ENCODE results near the gene CEP72.

Gene CEP72

GRCh38 chr5:588406-588995, 23.6 kb upstream of the CEP72 start:
- no peaks in the 10 kb centered on the region for H4K20me1 ChIP-seq (ENCODE audit: control insufficient read depth, insufficient read depth, low read depth, low read length)
- no peak for TF ChIP-seq EZH2phosphoT487 (IDR thresholded peaks at IDR 0.05; ENCODE audit: borderline replicate concordance, low read length)
- TF ChIP-seq CTCF (IDR thresholded peaks at IDR 0.05; ENCODE audit: low read depth, low read length, poor library complexity, severe bottlenecking) = no peak
- no peaks in the 10 kb centered on the region for H3K4me1 ChIP-seq (ENCODE audit: control insufficient read depth, low read length)
- H3F3A ChIP-seq (ENCODE audit: control insufficient read depth, insufficient read depth) = no peaks in the 10 kb centered on the region
- no peaks in the 10 kb centered on the region for H3K9me2 ChIP-seq (replicated peaks; ENCODE audit: control insufficient read depth, low read length)
- H3K36me3 ChIP-seq (ENCODE audit: control insufficient read depth, low read length) = no peaks in the 10 kb centered on the region
- H3K4me2 ChIP-seq (ENCODE audit: low read length) = no peak overlapping the region
- H3K79me2 ChIP-seq (ENCODE audit: control insufficient read depth, low read length) = no peaks in the 10 kb centered on the region
- no peak overlapping the region for H3K4me3 ChIP-seq (ENCODE audit: low read length)
- 0 out of 2 replicates have a peak, but pooled peaks cover 2% of the 10 kb centered on the region for H3K27me3 ChIP-seq (ENCODE audit: control insufficient read depth, low read length)
- H3K27ac ChIP-seq (ENCODE audit: low read depth, low read length) = no peak overlapping the region
- H3K9me3 ChIP-seq (ENCODE audit: control insufficient read depth, insufficient read depth, low read length) = no peaks in the 10 kb centered on the region

- TF ChIP-seq EZH2phosphoT487 (IDR thresholded peaks at IDR 0.05; ENCODE audit: borderline replicate concordance, low read length) (no peak), CTCF (IDR thresholded peaks at IDR 0.05; ENCODE audit: low read depth, low read length, poor library complexity, severe bottlenecking) (no peak)
- no peaks in the 10 kb centered on the region for H3K9me3 ChIP-seq (ENCODE audit: control insufficient read depth, insufficient read depth, low read length)
- H3K27me3 ChIP-seq (ENCODE audit: control insufficient read depth, low read length) = 0 out of 2 replicates have a peak, but pooled peaks cover 2% of the 10 kb centered on the region
- H4K20me1 ChIP-seq (ENCODE audit: control insufficient read depth, insufficient read depth, low read depth, low read length) = no peaks in the 10 kb centered on the region
- H3F3A ChIP-seq (ENCODE audit: control insufficient read depth, insufficient read depth) = no peaks in the 10 kb centered on the region
- H3K4me2 ChIP-seq (ENCODE audit: low read length) = no peak overlapping the region
- H3K4me3 ChIP-seq (ENCODE audit: low read length) = no peak overlapping the region
- no peaks in the 10 kb centered on the region for H3K79me2 ChIP-seq (ENCODE audit: control insufficient read depth, low read length)
- H3K9me2 ChIP-seq (replicated peaks; ENCODE audit: control insufficient read depth, low read length) = no peaks in the 10 kb centered on the region
- no peaks in the 10 kb centered on the region for H3K4me1 ChIP-seq (ENCODE audit: control insufficient read depth, low read length)
- H3K36me3 ChIP-seq (ENCODE audit: control insufficient read depth, low read length) = no peaks in the 10 kb centered on the region
- no peak overlapping the region for H3K27ac ChIP-seq (ENCODE audit: low read depth, low read length)
These were observed 23.0 kb upstream of the CEP72 start for GRCh38 chr5:589173-589572.

- no peak for TF ChIP-seq CTCF (IDR thresholded peaks at IDR 0.05; ENCODE audit: low read depth, low read length, poor library complexity, severe bottlenecking)
- no peak for TF ChIP-seq EZH2phosphoT487 (IDR thresholded peaks at IDR 0.05; ENCODE audit: borderline replicate concordance, low read length)
- no peak overlapping the region for H3K4me2 ChIP-seq (ENCODE audit: low read length)
- no peaks in the 10 kb centered on the region for H3F3A ChIP-seq (ENCODE audit: control insufficient read depth, insufficient read depth)
- H3K4me1 ChIP-seq (ENCODE audit: control insufficient read depth, low read length) = no peaks in the 10 kb centered on the region
- no peaks in the 10 kb centered on the region for H4K20me1 ChIP-seq (ENCODE audit: control insufficient read depth, insufficient read depth, low read depth, low read length)
- no peaks in the 10 kb centered on the region for H3K9me3 ChIP-seq (ENCODE audit: control insufficient read depth, insufficient read depth, low read length)
- H3K9me2 ChIP-seq (replicated peaks; ENCODE audit: control insufficient read depth, low read length) = no peaks in the 10 kb centered on the region
- H3K4me3 ChIP-seq (ENCODE audit: low read length) = no peak overlapping the region
- peaks cover 2% of the 10 kb centered on the region; the same call in 1 of the 2 replicates for H3K27me3 ChIP-seq (ENCODE audit: control insufficient read depth, low read length)
- no peaks in the 10 kb centered on the region for H3K79me2 ChIP-seq (ENCODE audit: control insufficient read depth, low read length)
- H3K27ac ChIP-seq (ENCODE audit: low read depth, low read length) = no peak overlapping the region
- no peaks in the 10 kb centered on the region for H3K36me3 ChIP-seq (ENCODE audit: control insufficient read depth, low read length)
These were observed 22.6 kb upstream of the CEP72 start for GRCh38 chr5:589588-589987.
